ENCODE results near the gene ALK. TPM values are rescaled to one million over a fixed set of nuclear protein-coding genes. Genes with fewer than 3 reads are reported as not detected.

The ALK gene
- total and polyA plus RNA-seq, 2 experiments from 2014 or later = 0.35 TPM; not detected in 1

- Histone ChIP-seq H3F3A (replicated peaks; ENCODE audit: low read depth) (no peaks in the 10 kb centered on the region), H3K79me2 (replicated peaks; ENCODE audit: insufficient read depth) (no peaks in the 10 kb centered on the region), H4K20me1 (replicated peaks; ENCODE audit: insufficient read depth) (no peaks in the 10 kb centered on the region), H3K27ac (ENCODE audit: low read depth) (no peak overlapping the region), H3K9me2 (ENCODE audit: insufficient read depth) (no peaks in the 10 kb centered on the region), H2AFZ (no peak overlapping the region), H3K4me1 (ENCODE audit: insufficient read depth) (peaks cover 4% of the 10 kb centered on the region; the same call in 1 of the 2 replicates), H3K4me2 (no peak overlapping the region), H3K36me3 (ENCODE audit: insufficient read depth) (no peaks in the 10 kb centered on the region), H3K27me3 (ENCODE audit: insufficient read depth) (no peaks in the 10 kb centered on the region), H3K4me3 (no peak overlapping the region)
- H3K9me3 Mint-ChIP-seq = no peaks in the 10 kb centered on the region
- H3K4me3 Mint-ChIP-seq = no peak overlapping the region
- peaks cover 2% of the 10 kb centered on the region for H3K27me3 Mint-ChIP-seq (ENCODE audit: insufficient read depth, low read depth, poor library complexity)
- no peaks in the 10 kb centered on the region for H3K36me3 Mint-ChIP-seq (ENCODE audit: low read depth)
- TF ChIP-seq EZH2phosphoT487 (IDR thresholded peaks at IDR 0.05; ENCODE audit: unreplicated experiment) (no peak), CTCF (conservative IDR thresholded peaks at IDR 0.05; ENCODE audit: low read depth in 2 of 2) (no peak), POLR2AphosphoS5 (IDR thresholded peaks at IDR 0.05; ENCODE audit: low read depth) (no peak), ZNF462 (CRISPR knock-in tag; IDR thresholded peaks at IDR 0.05) (no peak), CREB1 (CRISPR knock-in tag; IDR thresholded peaks at IDR 0.05; ENCODE audit: low read depth) (no peak), STAT1 (IDR thresholded peaks at IDR 0.05; ENCODE audit: unreplicated experiment) (no peak), ZNF114 (CRISPR knock-in tag; IDR thresholded peaks at IDR 0.05) (no peak), JUNB (IDR thresholded peaks at IDR 0.05; ENCODE audit: unreplicated experiment) (no peak), ZNF331 (CRISPR knock-in tag; IDR thresholded peaks at IDR 0.05; ENCODE audit: low read depth) (no peak), NANOG (IDR thresholded peaks at IDR 0.05; ENCODE audit: borderline replicate concordance) (no peak), EZH2 (IDR thresholded peaks at IDR 0.05; ENCODE audit: low read depth, unreplicated experiment) (no peak)
- TF ChIP-seq, protein P1, sequence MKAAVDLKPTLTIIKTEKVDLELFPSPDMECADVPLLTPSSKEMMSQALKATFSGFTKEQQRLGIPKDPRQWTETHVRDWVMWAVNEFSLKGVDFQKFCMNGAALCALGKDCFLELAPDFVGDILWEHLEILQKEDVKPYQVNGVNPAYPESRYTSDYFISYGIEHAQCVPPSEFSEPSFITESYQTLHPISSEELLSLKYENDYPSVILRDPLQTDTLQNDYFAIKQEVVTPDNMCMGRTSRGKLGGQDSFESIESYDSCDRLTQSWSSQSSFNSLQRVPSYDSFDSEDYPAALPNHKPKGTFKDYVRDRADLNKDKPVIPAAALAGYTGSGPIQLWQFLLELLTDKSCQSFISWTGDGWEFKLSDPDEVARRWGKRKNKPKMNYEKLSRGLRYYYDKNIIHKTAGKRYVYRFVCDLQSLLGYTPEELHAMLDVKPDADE (IDR thresholded peaks at IDR 0.05) = no peak
- TF ChIP-seq, protein P2, sequence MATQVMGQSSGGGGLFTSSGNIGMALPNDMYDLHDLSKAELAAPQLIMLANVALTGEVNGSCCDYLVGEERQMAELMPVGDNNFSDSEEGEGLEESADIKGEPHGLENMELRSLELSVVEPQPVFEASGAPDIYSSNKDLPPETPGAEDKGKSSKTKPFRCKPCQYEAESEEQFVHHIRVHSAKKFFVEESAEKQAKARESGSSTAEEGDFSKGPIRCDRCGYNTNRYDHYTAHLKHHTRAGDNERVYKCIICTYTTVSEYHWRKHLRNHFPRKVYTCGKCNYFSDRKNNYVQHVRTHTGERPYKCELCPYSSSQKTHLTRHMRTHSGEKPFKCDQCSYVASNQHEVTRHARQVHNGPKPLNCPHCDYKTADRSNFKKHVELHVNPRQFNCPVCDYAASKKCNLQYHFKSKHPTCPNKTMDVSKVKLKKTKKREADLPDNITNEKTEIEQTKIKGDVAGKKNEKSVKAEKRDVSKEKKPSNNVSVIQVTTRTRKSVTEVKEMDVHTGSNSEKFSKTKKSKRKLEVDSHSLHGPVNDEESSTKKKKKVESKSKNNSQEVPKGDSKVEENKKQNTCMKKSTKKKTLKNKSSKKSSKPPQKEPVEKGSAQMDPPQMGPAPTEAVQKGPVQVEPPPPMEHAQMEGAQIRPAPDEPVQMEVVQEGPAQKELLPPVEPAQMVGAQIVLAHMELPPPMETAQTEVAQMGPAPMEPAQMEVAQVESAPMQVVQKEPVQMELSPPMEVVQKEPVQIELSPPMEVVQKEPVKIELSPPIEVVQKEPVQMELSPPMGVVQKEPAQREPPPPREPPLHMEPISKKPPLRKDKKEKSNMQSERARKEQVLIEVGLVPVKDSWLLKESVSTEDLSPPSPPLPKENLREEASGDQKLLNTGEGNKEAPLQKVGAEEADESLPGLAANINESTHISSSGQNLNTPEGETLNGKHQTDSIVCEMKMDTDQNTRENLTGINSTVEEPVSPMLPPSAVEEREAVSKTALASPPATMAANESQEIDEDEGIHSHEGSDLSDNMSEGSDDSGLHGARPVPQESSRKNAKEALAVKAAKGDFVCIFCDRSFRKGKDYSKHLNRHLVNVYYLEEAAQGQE (IDR thresholded peaks at IDR 0.05; ENCODE audit: unreplicated experiment) = no peak
- ATAC-seq (no peak), DNase-seq (ENCODE audit: low spot score) (no peak)
- peaks cover 16% of the 10 kb centered on the region; the same call in 2 of the 3 replicates for H3K4me1 Mint-ChIP-seq
- no peak overlapping the region for H3K27ac Mint-ChIP-seq
Measured at GRCh38 chr2:29216609-29216909, 704.8 kb downstream of the ALK start.
